PC-3 (cell line): Measurements from ENCODE around the gene GAB2. TPM values are rescaled to one million over a fixed set of nuclear protein-coding genes. Genes with fewer than 3 reads are reported as not detected.

ENCODE experiments used
- ATAC-seq: fragments of 200-7000 bp; cut with Tn5 transposase; 2 replicates; pipeline ENCODE4 v1.9.1; 2020; ENCODE audit warnings: mild to moderate bottlenecking, moderate library complexity
- BruUV-seq: library from RNA; stranded (reverse); fragments of 400-500 nt; replicated peaks from 2 replicates; lab custom pipeline; 2021; lab: Mats Ljungman, UMichigan
- CTCF ChIA-PET: fragments of 300-600 bp; sonication (Branson Sonifier 250); formaldehyde crosslinking; loops from one replicate; lab custom pipeline; 2022; ENCODE audit warnings: antibody characterized with exemption; lab: Charles Lee
- POLR2A ChIA-PET: fragments of 300-600 bp; sonication (Branson Sonifier 250); formaldehyde crosslinking; loops from one replicate; lab custom pipeline; 2022; ENCODE audit warnings: antibody characterized with exemption; ENCODE audit not compliant: unreplicated experiment; lab: Charles Lee
- DNase-seq: peaks from one replicate; pipeline ENCODE4 v3.0.0-alpha.2; 2015
- H2AFZ ChIP-seq: fragments of 300-600 bp; sonication (generic); 2 replicates; pipeline ENCODE4 v1.6.0; 2016; ENCODE audit warnings: antibody characterized with exemption, low read length
- H3F3A ChIP-seq: fragments of 300-600 bp; sonication (generic); one replicate; pipeline ENCODE4 v1.6.0; 2017; ENCODE audit warnings: antibody characterized with exemption, low read length, control low read depth, mild to moderate bottlenecking; ENCODE audit not compliant: unreplicated experiment
- H3K27ac ChIP-seq: fragments of 300-600 bp; sonication (generic); 2 replicates; pipeline ENCODE4 v1.5.1; 2016; ENCODE audit warnings: mild to moderate bottlenecking, low read length
- H3K27me3 ChIP-seq: fragments of 300-600 bp; sonication (generic); 2 replicates; pipeline ENCODE4 v1.6.1; 2016; ENCODE audit warnings: low read length, mixed read lengths
- H3K36me3 ChIP-seq: fragments of 300-600 bp; sonication (generic); 2 replicates; pipeline ENCODE4 v1.6.1; 2016; ENCODE audit warnings: low read depth, mixed run types, low read length, mixed read lengths
- H3K4me1 ChIP-seq: fragments of 300-600 bp; sonication (generic); 2 replicates; pipeline ENCODE4 v1.5.1; 2016; ENCODE audit warnings: low read length; ENCODE audit not compliant: insufficient read depth
- H3K4me2 ChIP-seq: fragments of 300-600 bp; sonication (generic); 2 replicates; pipeline ENCODE4 v1.6.0; 2016; ENCODE audit warnings: low read length
- H3K4me3 ChIP-seq: fragments of 300-600 bp; sonication (generic); 2 replicates; pipeline ENCODE4 v1.5.1; 2016; ENCODE audit warnings: mild to moderate bottlenecking, low read length, mixed read lengths
- H3K79me2 ChIP-seq: fragments of 300-600 bp; sonication (generic); 2 replicates; pipeline ENCODE4 v1.6.1; 2017; ENCODE audit warnings: low read length, mixed read lengths
- H3K9ac ChIP-seq: fragments of 300-600 bp; sonication (generic); 2 replicates; pipeline ENCODE4 v1.6.0; 2016; ENCODE audit warnings: mild to moderate bottlenecking, low read length
- H3K9me2 ChIP-seq: fragments of 300-600 bp; sonication (generic); replicated peaks from 2 replicates; pipeline ENCODE4 v1.6.1; 2016; ENCODE audit warnings: mixed run types, low read length, mixed read lengths
- H3K9me3 ChIP-seq: fragments of 300-600 bp; sonication (generic); 2 replicates; pipeline ENCODE4 v1.6.1; 2016; ENCODE audit warnings: low read length, mixed read lengths
- H4K20me1 ChIP-seq: fragments of 300-600 bp; sonication (generic); 2 replicates; pipeline ENCODE4 v1.6.1; 2016; ENCODE audit warnings: low read length, mixed read lengths
- EZH2 ChIP-seq: fragments of 300-600 bp; sonication (generic); IDR thresholded peaks from one replicate; pipeline ENCODE4 v1.6.1; 2017; ENCODE audit warnings: antibody characterized with exemption, mild to moderate bottlenecking, low read length; ENCODE audit not compliant: unreplicated experiment
- EZH2phosphoT487 ChIP-seq: fragments of 300-600 bp; sonication (generic); IDR thresholded peaks from 2 replicates; pipeline ENCODE4 v1.6.1; 2018; ENCODE audit warnings: mild to moderate bottlenecking, antibody characterized with exemption, low read length, borderline replicate concordance
- intact Hi-C: fragments of 100-400 bp; cut with micrococcal nuclease; formaldehyde crosslinking; loops from 2 replicates; pipeline ENCODE4 v1.9.0; 2023
- total RNA-seq: library from RNA; depleted of rRNA; stranded (reverse); fragments of >200 nt; gene quantifications from 2 replicates; pipeline ENCODE4 v1.2.3, GENCODE V29; 2014
- TF ChIP-seq, protein P1 (sequence below): fragments of 300-600 bp; sonication (generic); conservative IDR thresholded peaks from 2 replicates; pipeline ENCODE4 v1.5.1; 2017; ENCODE audit warnings: antibody characterized with exemption, low read depth, mild to moderate bottlenecking, low read length

Gene GAB2
- total RNA-seq, 1 experiment from 2014 or later = 7.1 TPM

DNA sequence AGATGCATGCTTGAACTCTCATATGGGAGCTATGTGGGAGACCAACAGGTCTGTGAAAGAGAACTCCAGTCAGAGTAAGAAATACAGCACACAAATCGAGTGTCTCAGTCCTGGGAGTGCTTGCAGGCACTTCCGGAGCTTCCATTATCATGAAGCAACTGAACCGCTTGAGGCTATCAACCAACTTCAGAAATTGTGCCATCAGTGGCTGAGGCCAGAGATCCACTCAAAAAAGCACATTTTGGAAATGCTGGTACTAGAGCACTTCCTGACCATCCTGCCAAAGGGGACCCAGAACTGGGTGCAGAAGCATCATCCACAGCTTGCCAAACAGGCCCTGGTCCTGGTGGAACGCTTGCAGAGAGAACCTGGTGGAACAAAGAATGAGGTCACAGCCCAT is 33.4 kb downstream of the GAB2 start:
- Histone ChIP-seq H3K27me3 (no peaks in the 10 kb centered on the region), H3K36me3 (peaks cover 7% of the 10 kb centered on the region; the same call in 1 of the 2 replicates), H3F3A (no peaks in the 10 kb centered on the region), H4K20me1 (no peaks in the 10 kb centered on the region), H3K4me3 (no peak overlapping the region), H3K27ac (no peak overlapping the region), H3K4me2 (no peak overlapping the region), H2AFZ (no peak overlapping the region), H3K4me1 (no peaks in the 10 kb centered on the region), H3K79me2 (no peaks in the 10 kb centered on the region), H3K9me2 (no peaks in the 10 kb centered on the region), H3K9ac (no peak overlapping the region), H3K9me3 (0 out of 2 replicates have a peak, but pooled peaks cover 6% of the 10 kb centered on the region)
- CTCF ChIA-PET = no interaction called here
- POLR2A ChIA-PET = no interaction called here
- DNase-seq (no peak), ATAC-seq (no peak)
- no TSS peak for BruUV-seq
- TF ChIP-seq EZH2phosphoT487 = no peak
- TF ChIP-seq, protein P1, sequence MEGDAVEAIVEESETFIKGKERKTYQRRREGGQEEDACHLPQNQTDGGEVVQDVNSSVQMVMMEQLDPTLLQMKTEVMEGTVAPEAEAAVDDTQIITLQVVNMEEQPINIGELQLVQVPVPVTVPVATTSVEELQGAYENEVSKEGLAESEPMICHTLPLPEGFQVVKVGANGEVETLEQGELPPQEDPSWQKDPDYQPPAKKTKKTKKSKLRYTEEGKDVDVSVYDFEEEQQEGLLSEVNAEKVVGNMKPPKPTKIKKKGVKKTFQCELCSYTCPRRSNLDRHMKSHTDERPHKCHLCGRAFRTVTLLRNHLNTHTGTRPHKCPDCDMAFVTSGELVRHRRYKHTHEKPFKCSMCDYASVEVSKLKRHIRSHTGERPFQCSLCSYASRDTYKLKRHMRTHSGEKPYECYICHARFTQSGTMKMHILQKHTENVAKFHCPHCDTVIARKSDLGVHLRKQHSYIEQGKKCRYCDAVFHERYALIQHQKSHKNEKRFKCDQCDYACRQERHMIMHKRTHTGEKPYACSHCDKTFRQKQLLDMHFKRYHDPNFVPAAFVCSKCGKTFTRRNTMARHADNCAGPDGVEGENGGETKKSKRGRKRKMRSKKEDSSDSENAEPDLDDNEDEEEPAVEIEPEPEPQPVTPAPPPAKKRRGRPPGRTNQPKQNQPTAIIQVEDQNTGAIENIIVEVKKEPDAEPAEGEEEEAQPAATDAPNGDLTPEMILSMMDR = no peak
- no peak for TF ChIP-seq EZH2
- intact Hi-C loops = no loop called here

DNA sequence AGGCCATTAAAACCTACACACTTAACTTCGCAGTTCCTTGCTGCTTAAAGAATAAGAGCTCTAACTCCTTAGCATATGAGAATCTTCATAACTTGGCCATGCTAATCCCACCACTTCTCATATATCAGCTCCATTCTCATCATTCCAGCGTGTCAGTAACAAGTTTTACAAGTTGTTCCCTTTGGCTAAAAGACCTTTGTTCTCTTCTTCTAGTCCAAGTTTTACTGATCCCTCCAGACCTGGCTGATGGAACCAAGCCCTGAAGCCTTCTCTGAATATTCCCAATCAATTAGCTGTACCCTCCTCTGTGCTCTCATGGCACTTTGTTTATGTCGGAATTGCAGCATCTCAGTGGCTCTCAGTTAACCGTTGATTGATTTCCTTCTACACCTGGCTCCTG is 35.8 kb downstream of the GAB2 start:
- DNase-seq (no peak), ATAC-seq (no peak)
- ChIA-PET CTCF (no interaction called here), POLR2A (interaction anchor here (0.6 kb wide), 1 partner anchor 26 kb away, joined by 9 read pairs; no protein-coding TSS in a partner anchor)
- no peaks in the 10 kb centered on the region for H3K79me2 ChIP-seq
- no peaks in the 10 kb centered on the region for H3K9me2 ChIP-seq
- no peak for TF ChIP-seq EZH2
- peaks cover 7% of the 10 kb centered on the region; the same call in 1 of the 2 replicates for H3K36me3 ChIP-seq
- H3K27me3 ChIP-seq = no peaks in the 10 kb centered on the region
- H3F3A ChIP-seq = no peaks in the 10 kb centered on the region
- H3K4me2 ChIP-seq = no peak overlapping the region
- H3K9ac ChIP-seq = no peak overlapping the region
- no peaks in the 10 kb centered on the region for H4K20me1 ChIP-seq
- no peak overlapping the region for H2AFZ ChIP-seq
- no TSS peak for BruUV-seq
- no peaks in the 10 kb centered on the region for H3K4me1 ChIP-seq
- 0 out of 2 replicates have a peak, but pooled peaks cover 6% of the 10 kb centered on the region for H3K9me3 ChIP-seq
- intact Hi-C loops = no loop called here
- H3K4me3 ChIP-seq = no peak overlapping the region
- H3K27ac ChIP-seq = no peak overlapping the region

DNA sequence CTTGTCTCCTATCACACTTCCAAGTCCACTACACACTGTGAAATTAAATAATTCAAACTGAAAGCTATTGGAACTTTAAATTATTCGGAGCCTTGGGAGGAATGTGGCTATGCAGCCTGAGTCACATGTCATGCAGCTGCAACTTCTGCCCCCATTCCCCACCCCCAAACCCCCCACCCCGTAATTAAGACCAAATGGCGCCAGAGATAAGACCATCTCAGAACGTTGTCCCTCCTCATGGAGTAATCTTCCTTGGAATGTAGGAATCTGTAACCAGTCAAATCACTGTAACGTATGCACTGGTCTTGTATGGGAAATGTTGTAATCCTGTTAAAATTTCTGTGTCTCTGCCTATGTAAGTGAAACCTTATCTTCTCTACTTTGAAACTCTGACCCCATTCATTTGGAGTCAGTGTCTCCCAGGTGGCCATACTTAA is 37.0 kb downstream of the GAB2 start:
- ATAC-seq (no peak), DNase-seq (no peak)
- Histone ChIP-seq H3F3A (no peaks in the 10 kb centered on the region), H3K9me3 (0 out of 2 replicates have a peak, but pooled peaks cover 6% of the 10 kb centered on the region), H3K27ac (no peak overlapping the region), H3K9ac (no peak overlapping the region), H3K9me2 (no peaks in the 10 kb centered on the region), H3K27me3 (no peaks in the 10 kb centered on the region), H3K79me2 (no peaks in the 10 kb centered on the region), H3K4me1 (no peaks in the 10 kb centered on the region), H2AFZ (no peak overlapping the region), H3K4me3 (no peak overlapping the region), H3K36me3 (peaks cover 7% of the 10 kb centered on the region; the same call in 1 of the 2 replicates), H3K4me2 (no peak overlapping the region), H4K20me1 (no peaks in the 10 kb centered on the region)
- ChIA-PET POLR2A (no interaction called here), CTCF (no interaction called here)
- intact Hi-C loops = no loop called here
- no TSS peak for BruUV-seq
- TF ChIP-seq, protein P1 = no peak
- no peak for TF ChIP-seq EZH2
- no peak for TF ChIP-seq EZH2phosphoT487
